Measurements from ENCODE around the gene CHCHD3.

DNA sequence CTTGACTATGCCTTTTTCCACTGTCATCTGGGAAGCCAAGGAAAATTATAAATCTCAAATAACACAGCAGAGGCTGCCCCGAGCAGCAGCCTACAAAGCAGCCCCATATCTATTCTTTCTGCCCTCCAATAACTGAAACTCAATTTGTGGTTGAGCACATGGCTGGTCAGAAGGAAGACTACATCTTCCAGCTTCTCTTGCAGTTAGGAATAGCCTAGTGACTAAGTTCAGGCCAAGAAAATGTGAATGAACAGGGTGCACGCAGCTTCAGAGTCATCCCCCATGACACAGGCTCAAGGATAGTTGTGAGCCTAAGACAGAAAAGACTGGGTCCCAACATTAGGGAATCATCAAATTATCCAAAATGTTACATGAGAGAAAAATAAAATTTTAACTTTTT, 42.3 kb downstream of the CHCHD3 start:
- TF ChIP-seq, protein P1, sequence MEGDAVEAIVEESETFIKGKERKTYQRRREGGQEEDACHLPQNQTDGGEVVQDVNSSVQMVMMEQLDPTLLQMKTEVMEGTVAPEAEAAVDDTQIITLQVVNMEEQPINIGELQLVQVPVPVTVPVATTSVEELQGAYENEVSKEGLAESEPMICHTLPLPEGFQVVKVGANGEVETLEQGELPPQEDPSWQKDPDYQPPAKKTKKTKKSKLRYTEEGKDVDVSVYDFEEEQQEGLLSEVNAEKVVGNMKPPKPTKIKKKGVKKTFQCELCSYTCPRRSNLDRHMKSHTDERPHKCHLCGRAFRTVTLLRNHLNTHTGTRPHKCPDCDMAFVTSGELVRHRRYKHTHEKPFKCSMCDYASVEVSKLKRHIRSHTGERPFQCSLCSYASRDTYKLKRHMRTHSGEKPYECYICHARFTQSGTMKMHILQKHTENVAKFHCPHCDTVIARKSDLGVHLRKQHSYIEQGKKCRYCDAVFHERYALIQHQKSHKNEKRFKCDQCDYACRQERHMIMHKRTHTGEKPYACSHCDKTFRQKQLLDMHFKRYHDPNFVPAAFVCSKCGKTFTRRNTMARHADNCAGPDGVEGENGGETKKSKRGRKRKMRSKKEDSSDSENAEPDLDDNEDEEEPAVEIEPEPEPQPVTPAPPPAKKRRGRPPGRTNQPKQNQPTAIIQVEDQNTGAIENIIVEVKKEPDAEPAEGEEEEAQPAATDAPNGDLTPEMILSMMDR (IDR thresholded peaks at IDR 0.05): no peak
- TF ChIP-seq EZH2 (IDR thresholded peaks at IDR 0.05) (no peak), EZH2phosphoT487 (IDR thresholded peaks at IDR 0.05) (no peak)
